Esophagus squamous epithelium (tissue), 5 donors: ENCODE results near the gene SLC7A5. TPM values are rescaled to one million over a fixed set of nuclear protein-coding genes. Genes with fewer than 3 reads are reported as not detected.

Experiments used
- DNase-seq: peaks from one replicate; lab custom pipeline; 2025; lab: John Stamatoyannopoulos, UW
- H3K27ac ChIP-seq, 4 donors: fragments of 200-600 bp; sonication (generic); one replicate each; pipeline ENCODE4 v1.5.1; 2016 to 2019; ENCODE audit warnings: mild to moderate bottlenecking in 1 of 4
- H3K27me3 ChIP-seq, 4 donors: fragments of 200-600 bp; sonication (generic); 1 replicate in 3 of 4; 2 replicates in 1 of 4; pipeline versions ENCODE4 v1.5.1 to v1.6.0; 2017 to 2021; ENCODE audit warnings: antibody characterized with exemption in 1 of 4
- H3K36me3 ChIP-seq, 3 donors: fragments of 200-600 bp; sonication (generic); one replicate each; pipeline ENCODE4 v1.5.1; 2016 to 2019
- H3K4me1 ChIP-seq, 3 donors: fragments of 200-600 bp; sonication (generic); one replicate each; pipeline ENCODE4 v1.5.1; 2017 to 2019
- H3K4me3 ChIP-seq, 4 donors: fragments of 200-600 bp; sonication (generic); 1 replicate in 3 of 4; 2 replicates in 1 of 4; pipeline ENCODE4 v1.5.1; 2016 to 2019; ENCODE audit warnings: mild to moderate bottlenecking in 2 of 4, moderate library complexity in 1 of 4
- H3K9me3 ChIP-seq, 3 donors: fragments of 200-600 bp; sonication (generic); one replicate each; pipeline ENCODE4 v1.5.1; 2016 to 2019
- CTCF ChIP-seq, 6 experiments: fragments of 450-650 bp in 4 of 6; fragments of 200-600 bp in 2 of 6; sonication (generic) in 2 of 6; IDR thresholded peaks; one replicate each; pipeline ENCODE4 v1.5.1; 2016 to 2019; ENCODE audit warnings: antibody characterized with exemption in 6 of 6, mild to moderate bottlenecking in 4 of 6, moderate library complexity in 4 of 6
- POLR2A ChIP-seq, 4 donors: fragments of 450-650 bp; IDR thresholded peaks; one replicate each; pipeline ENCODE4 v1.6.1; 2017; ENCODE audit warnings: antibody characterized with exemption in 4 of 4, mild to moderate bottlenecking in 4 of 4, moderate library complexity in 3 of 4
- WGBS, 2 donors: methylation state at CpG; one replicate each; pipeline ENCODE4 v1.1.5; 2018; 5-methylcytosine and 5-hydroxymethylcytosine counted together
- intact Hi-C: fragments of 100-400 bp; cut with DNase I; formaldehyde crosslinking; loops from one replicate; pipeline ENCODE4 v1.15.0; 2022
- total RNA-seq, 4 donors: library from RNA; depleted of rRNA; stranded (reverse); fragments of >200 nt; gene quantifications; one replicate each; pipeline ENCODE4 v1.1.0, GENCODE V29; 2016
- donor health status: DM: yes; HTN: yes; CAD: no.

SLC7A5 gene
- total RNA-seq, 4 donors from 2014 or later = 75.3 to 179 (median 145) TPM

DNA sequence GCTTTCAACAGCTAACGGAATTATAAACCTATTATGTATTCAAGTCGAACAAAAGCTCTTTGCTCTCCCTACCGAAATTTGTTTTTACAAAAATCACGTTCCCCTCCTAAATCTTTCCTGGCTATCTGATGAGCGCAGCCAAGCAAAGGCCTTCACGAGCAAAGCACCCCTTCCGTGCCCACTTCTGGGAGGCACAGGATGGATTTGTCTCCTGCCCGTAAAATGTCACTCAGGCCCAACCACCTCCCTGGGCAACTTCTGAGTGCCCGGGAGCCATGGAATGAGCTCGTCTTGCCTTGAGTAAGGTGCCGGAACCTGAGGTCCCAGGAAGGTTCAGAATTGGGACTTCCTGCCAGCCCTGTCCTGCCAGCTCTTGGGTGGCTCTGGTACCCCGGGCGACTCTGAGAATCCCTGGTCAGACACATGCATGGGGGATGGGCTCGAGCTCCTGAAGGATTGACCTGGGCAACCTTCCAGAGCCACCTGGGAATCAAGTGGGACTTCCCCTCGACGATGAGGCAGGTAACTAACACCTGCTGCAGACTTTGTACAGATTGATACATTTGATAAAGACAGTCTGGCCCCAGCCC, 19.8 kb downstream of the SLC7A5 start:
- H3K4me1 ChIP-seq = peaks cover 54 to 100% (median 79%) of the 10 kb centered on the region in 3 donors
- no peak for DNase-seq
- no peaks in the 10 kb centered on the region for H3K9me3 ChIP-seq
- 49 to 51% methylated on average over 7 to 16 of the region's 16 CpGs for WGBS, 2 donors
- no peak for TF ChIP-seq POLR2A (IDR thresholded peaks at IDR 0.05)
- no peak for TF ChIP-seq CTCF (IDR thresholded peaks at IDR 0.05)
- no peak overlapping the region for H3K4me3 ChIP-seq
- peak overlapping the region; percentile 58 to 86 (median 80) for H3K27ac ChIP-seq
- H3K27me3 ChIP-seq = peaks cover 0 to 30% (median 0%) of the 10 kb centered on the region in 4 donors
- intact Hi-C loops = no loop called here
- peaks cover 0 to 43% (median 0%) of the 10 kb centered on the region in 3 donors for H3K36me3 ChIP-seq

DNA sequence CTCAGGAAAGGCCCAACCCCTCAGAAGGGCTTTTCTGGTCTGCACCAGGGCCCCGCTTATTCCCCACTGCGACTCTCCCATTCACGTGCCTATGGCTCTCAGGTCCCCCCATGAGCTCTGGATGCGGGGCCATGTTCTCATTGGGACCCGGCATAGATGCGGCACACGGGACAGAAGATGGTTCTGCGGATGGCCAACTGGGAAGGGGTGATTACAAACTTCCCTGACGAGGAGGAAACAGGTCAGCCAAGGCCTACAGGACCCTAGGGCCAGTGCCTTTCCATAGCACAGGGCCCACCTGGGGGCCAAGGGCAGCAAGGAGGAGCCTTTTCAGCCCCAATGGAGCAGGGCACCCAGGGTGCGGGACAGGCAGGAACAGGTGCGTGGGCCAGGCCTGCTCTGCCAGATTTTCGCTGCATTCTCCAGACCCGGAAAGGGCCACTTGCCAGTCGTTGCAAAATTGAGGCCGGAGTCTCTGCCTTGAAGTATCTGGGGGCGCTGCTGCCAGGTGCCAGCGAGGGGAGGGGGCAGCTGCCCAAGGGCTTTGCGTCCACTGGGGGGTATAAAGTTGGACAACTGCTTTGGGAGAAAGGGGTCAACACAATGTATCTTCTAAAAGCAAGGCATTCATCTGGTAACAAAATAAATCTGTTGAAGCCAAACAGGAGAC, 20.5 kb downstream of the SLC7A5 start:
- intact Hi-C loops = no loop called here
- Histone ChIP-seq H3K27ac (peak overlapping the region; percentile 63 to 85 (median 74)), H3K27me3 (peaks cover 0 to 37% (median 0%) of the 10 kb centered on the region in 4 donors), H3K4me3 (no peak overlapping the region), H3K36me3 (peaks cover 0 to 43% (median 0%) of the 10 kb centered on the region in 3 donors), H3K9me3 (no peaks in the 10 kb centered on the region), H3K4me1 (peaks cover 51 to 100% (median 79%) of the 10 kb centered on the region in 3 donors)
- DNase-seq = no peak
- WGBS, 2 donors = 37 to 46% methylated on average over 2 to 4 of the region's 18 CpGs
- TF ChIP-seq POLR2A (IDR thresholded peaks at IDR 0.05) (no peak), CTCF (IDR thresholded peaks at IDR 0.05) (no peak)

- DNase-seq = no peak
- H3K9me3 ChIP-seq = no peaks in the 10 kb centered on the region
- TF ChIP-seq CTCF (IDR thresholded peaks at IDR 0.05) (no peak), POLR2A (IDR thresholded peaks at IDR 0.05) (no peak)
- peaks cover 0 to 37% (median 0%) of the 10 kb centered on the region in 4 donors for H3K27me3 ChIP-seq
- H3K27ac ChIP-seq = peak overlapping the region; percentile 63 to 85 (median 74)
- H3K36me3 ChIP-seq = peaks cover 0 to 43% (median 0%) of the 10 kb centered on the region in 3 donors
- 46 to 59% methylated on average over 6 to 11 of the region's 28 CpGs for WGBS, 2 donors
- peaks cover 44 to 100% (median 76%) of the 10 kb centered on the region in 3 donors for H3K4me1 ChIP-seq
- H3K4me3 ChIP-seq = peak overlapping the region in 2 of 4 donors; percentile 7 to 10
- intact Hi-C loops = no loop called here
These were observed 21.3 kb downstream of the SLC7A5 start for GRCh38 chr16:87847785-87848675.

DNA sequence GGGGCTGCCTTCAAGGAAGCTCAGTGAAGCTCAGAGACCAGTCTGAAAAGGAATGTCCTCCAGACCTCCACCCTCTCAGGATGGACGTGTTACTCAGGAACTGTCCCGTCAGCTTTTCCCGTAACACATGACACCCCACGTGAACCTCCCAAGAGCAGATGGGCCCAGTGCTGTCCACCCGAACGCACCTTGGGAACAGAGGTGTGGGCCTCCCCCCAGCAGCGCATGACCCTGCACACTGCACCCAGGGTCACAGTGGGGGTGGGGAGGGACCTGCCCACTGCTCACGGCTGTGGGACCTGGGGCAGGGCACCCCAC, 21.9 kb downstream of the SLC7A5 start:
- DNase-seq = no peak
- no peaks in the 10 kb centered on the region for H3K9me3 ChIP-seq
- peak overlapping the region; percentile 63 to 85 (median 74) for H3K27ac ChIP-seq
- H3K27me3 ChIP-seq = peaks cover 0 to 37% (median 0%) of the 10 kb centered on the region in 4 donors
- peak overlapping the region in 2 of 4 donors; percentile 7 to 10 for H3K4me3 ChIP-seq
- H3K4me1 ChIP-seq = peaks cover 38 to 100% (median 70%) of the 10 kb centered on the region in 3 donors
- WGBS, 2 donors = 20% methylated on average over 1 of the region's 8 CpGs; no CpG with 5 or more reads in 1 of the 2 donors
- TF ChIP-seq CTCF (IDR thresholded peaks at IDR 0.05) (no peak), POLR2A (IDR thresholded peaks at IDR 0.05) (no peak)
- intact Hi-C loops = no loop called here
- H3K36me3 ChIP-seq = peaks cover 0 to 45% (median 0%) of the 10 kb centered on the region in 3 donors
